Coronary artery (tissue), 2 donors: ENCODE results near the gene MRPL1.

Experiments used
- DNase-seq: peaks from one replicate; pipeline ENCODE4 v3.0.0-alpha.2; 2017; ENCODE audit warnings: low spot score
- H3K27ac ChIP-seq, 2 donors: fragments of 200-600 bp; sonication (generic); one replicate each; pipeline ENCODE4 v1.5.1; 2016 to 2019
- H3K4me3 ChIP-seq: fragments of 200-600 bp; sonication (generic); 2 replicates; pipeline ENCODE4 v1.5.1; 2016; ENCODE audit warnings: mild to moderate bottlenecking, moderate library complexity
- CTCF ChIP-seq: fragments of 200-600 bp; sonication (generic); IDR thresholded peaks from one replicate; pipeline ENCODE4 v1.5.1; 2019; ENCODE audit warnings: antibody characterized with exemption

Gene MRPL1

GRCh38 chr4:77819404-77819842 lies 43.2 kb upstream of the MRPL1 start:
- peak; percentile 81 for DNase-seq
- Histone ChIP-seq H3K27ac (peak overlapping the region; percentile 98 to 99), H3K4me3 (peak overlapping the region; percentile 96)
- no peak for TF ChIP-seq CTCF

- H3K27ac ChIP-seq = peak overlapping the region; percentile 98 to 99
- DNase-seq = peak; percentile 90
- TF ChIP-seq CTCF = no peak
Observed at GRCh38 chr4:77819843-77820648, 42.6 kb upstream of the MRPL1 start.

GRCh38 chr4:77820649-77821561 lies 41.7 kb upstream of the MRPL1 start:
- no peak for TF ChIP-seq CTCF
- H3K4me3 ChIP-seq = peak overlapping the region; percentile 96
- DNase-seq = no peak
- H3K27ac ChIP-seq = peak overlapping the region; percentile 98 to 99

More at GRCh38 chr4:77819843-77820648, 42.6 kb upstream of the MRPL1 start:
- peak overlapping the region; percentile 96 for H3K4me3 ChIP-seq

- Histone ChIP-seq H3K4me3 (no peak overlapping the region), H3K27ac (peak overlapping the region in 1 of 2 donors; percentile 99)
- DNase-seq = no peak
- TF ChIP-seq CTCF = no peak
Observed at GRCh38 chr4:77821775-77822174, 40.9 kb upstream of the MRPL1 start.

- no peak for DNase-seq
- TF ChIP-seq CTCF = no peak
- Histone ChIP-seq H3K4me3 (no peak overlapping the region), H3K27ac (no peak overlapping the region)
Observed at GRCh38 chr4:77826275-77826674, 36.4 kb upstream of the MRPL1 start.

GRCh38 chr4:77827343-77827742 lies 35.3 kb upstream of the MRPL1 start:
- TF ChIP-seq CTCF = no peak
- no peak overlapping the region for H3K27ac ChIP-seq
- no peak overlapping the region for H3K4me3 ChIP-seq
- no peak for DNase-seq
